Osteoblast (primary cell): ENCODE measurements around the gene VAV3. TPM values are rescaled to one million over a fixed set of nuclear protein-coding genes. Genes with fewer than 3 reads are reported as not detected.

Experiments used
- DNase-seq: peaks from one replicate; pipeline ENCODE4 v3.0.0; 2011; ENCODE audit warnings: low spot score, mixed read lengths; ENCODE audit not compliant: insufficient read length; ENCODE audit errors: missing footprints
- H2AFZ ChIP-seq: 2 replicates; pipeline ENCODE4 v1.6.0; 2011; ENCODE audit warnings: mild to moderate bottlenecking, low read length
- H3K27ac ChIP-seq: 2 replicates; pipeline ENCODE4 v1.5.1; 2011; ENCODE audit warnings: mild to moderate bottlenecking, low read depth, low read length, moderate library complexity
- H3K27me3 ChIP-seq: 2 replicates; pipeline ENCODE4 v1.6.0; 2012; ENCODE audit warnings: mild to moderate bottlenecking, control low read depth, inconsistent platforms, low read length, moderate library complexity; ENCODE audit not compliant: insufficient read depth
- H3K36me3 ChIP-seq: 2 replicates; pipeline ENCODE4 v1.5.1; 2011; ENCODE audit warnings: mild to moderate bottlenecking, low read length, control low read depth, moderate library complexity; ENCODE audit not compliant: insufficient read depth
- H3K4me1 ChIP-seq: 2 replicates; pipeline ENCODE4 v1.5.1; 2011; ENCODE audit warnings: mild to moderate bottlenecking, low read length, control low read depth, moderate library complexity; ENCODE audit not compliant: insufficient read depth
- H3K4me2 ChIP-seq: 2 replicates; pipeline ENCODE4 v1.6.0; 2011; ENCODE audit warnings: mild to moderate bottlenecking, low read length; ENCODE audit not compliant: insufficient read depth
- H3K4me3 ChIP-seq: fragments of 200-600 bp; sonication (generic); 3 replicates; pipeline ENCODE4 v1.5.1; 2012; ENCODE audit warnings: mild to moderate bottlenecking, low read length, inconsistent platforms; ENCODE audit not compliant: insufficient read depth
- H3K79me2 ChIP-seq: 2 replicates; pipeline ENCODE4 v1.6.0; 2012; ENCODE audit warnings: mild to moderate bottlenecking, low read length, control low read depth, inconsistent platforms; ENCODE audit not compliant: insufficient read depth
- H3K9me3 ChIP-seq: 2 replicates; pipeline ENCODE4 v1.5.1; 2011; ENCODE audit warnings: low read depth, low read length, control low read depth
- H4K20me1 ChIP-seq: 2 replicates; pipeline ENCODE4 v1.6.0; 2012; ENCODE audit warnings: mild to moderate bottlenecking, low read length, control low read depth; ENCODE audit not compliant: insufficient read depth
- CTCF ChIP-seq: IDR thresholded peaks from 2 replicates; pipeline ENCODE4 v1.5.1; 2011; ENCODE audit warnings: mild to moderate bottlenecking, low read depth, low read length, moderate library complexity; ENCODE audit errors: extremely low read depth
- total RNA-seq: library from RNA; depleted of rRNA; stranded (reverse); fragments of >200 nt; gene quantifications from 2 replicates; pipeline ENCODE4 v1.2.3, GENCODE V29; 2012

VAV3 gene
- total RNA-seq, 1 donor, result 0.72 TPM

GRCh38 chr1:107877745-107878144, 87.2 kb downstream of the VAV3 start:
- Histone ChIP-seq H3K27me3 (no peaks in the 10 kb centered on the region), H3K9me3 (no peaks in the 10 kb centered on the region), H4K20me1 (no peaks in the 10 kb centered on the region), H3K27ac (no peak overlapping the region), H3K36me3 (no peaks in the 10 kb centered on the region), H2AFZ (no peak overlapping the region), H3K4me3 (no peak overlapping the region), H3K4me2 (no peak overlapping the region), H3K79me2 (no peaks in the 10 kb centered on the region), H3K4me1 (peaks cover 3% of the 10 kb centered on the region)
- no peak for DNase-seq
- no peak for TF ChIP-seq CTCF

GRCh38 chr1:107877092-107877491, 87.9 kb downstream of the VAV3 start:
- Histone ChIP-seq H4K20me1 (no peaks in the 10 kb centered on the region), H3K79me2 (no peaks in the 10 kb centered on the region)
- DNase-seq, result no peak

GRCh38 chr1:107875689-107876088, 89.3 kb downstream of the VAV3 start:
- Histone ChIP-seq H3K27ac (no peak overlapping the region), H3K79me2 (no peaks in the 10 kb centered on the region), H3K9me3 (no peaks in the 10 kb centered on the region), H2AFZ (no peak overlapping the region), H3K4me1 (peaks cover 3% of the 10 kb centered on the region), H4K20me1 (no peaks in the 10 kb centered on the region), H3K27me3 (no peaks in the 10 kb centered on the region), H3K36me3 (no peaks in the 10 kb centered on the region), H3K4me3 (no peak overlapping the region), H3K4me2 (no peak overlapping the region)
- no peak for DNase-seq
- TF ChIP-seq CTCF, result no peak

More at GRCh38 chr1:107877092-107877491, 87.9 kb downstream of the VAV3 start:
- H3K9me3 ChIP-seq, result no peaks in the 10 kb centered on the region
- H3K4me2 ChIP-seq, result no peak overlapping the region
- H3K36me3 ChIP-seq, result no peaks in the 10 kb centered on the region
- no peak overlapping the region for H3K4me3 ChIP-seq
- peaks cover 3% of the 10 kb centered on the region for H3K4me1 ChIP-seq
- no peak overlapping the region for H2AFZ ChIP-seq
- TF ChIP-seq CTCF, result no peak
- no peak overlapping the region for H3K27ac ChIP-seq
- H3K27me3 ChIP-seq, result no peaks in the 10 kb centered on the region

GRCh38 chr1:107874221-107874620, 90.8 kb downstream of the VAV3 start:
- no peaks in the 10 kb centered on the region for H3K36me3 ChIP-seq
- DNase-seq, result no peak
- H4K20me1 ChIP-seq, result no peaks in the 10 kb centered on the region
- H3K27me3 ChIP-seq, result no peaks in the 10 kb centered on the region
- H3K4me1 ChIP-seq, result peaks cover 2% of the 10 kb centered on the region
- H3K4me2 ChIP-seq, result no peak overlapping the region
- H3K79me2 ChIP-seq, result no peaks in the 10 kb centered on the region
- H3K4me3 ChIP-seq, result no peak overlapping the region
- no peak for TF ChIP-seq CTCF
- H3K27ac ChIP-seq, result no peak overlapping the region
- no peaks in the 10 kb centered on the region for H3K9me3 ChIP-seq
- H2AFZ ChIP-seq, result no peak overlapping the region
